Measurements from ENCODE around the gene COL4A4.
"Not testable (repeated sequence)": the region's sequence is repeated elsewhere in the genome, so short reads cannot be mapped to it uniquely, and the experiment has no call there.

Gene COL4A4

GRCh38 chr2:227115761-227116160, 48.2 kb downstream of the COL4A4 start:
- DNase-seq (ENCODE audit: low spot score): no peak

DNA sequence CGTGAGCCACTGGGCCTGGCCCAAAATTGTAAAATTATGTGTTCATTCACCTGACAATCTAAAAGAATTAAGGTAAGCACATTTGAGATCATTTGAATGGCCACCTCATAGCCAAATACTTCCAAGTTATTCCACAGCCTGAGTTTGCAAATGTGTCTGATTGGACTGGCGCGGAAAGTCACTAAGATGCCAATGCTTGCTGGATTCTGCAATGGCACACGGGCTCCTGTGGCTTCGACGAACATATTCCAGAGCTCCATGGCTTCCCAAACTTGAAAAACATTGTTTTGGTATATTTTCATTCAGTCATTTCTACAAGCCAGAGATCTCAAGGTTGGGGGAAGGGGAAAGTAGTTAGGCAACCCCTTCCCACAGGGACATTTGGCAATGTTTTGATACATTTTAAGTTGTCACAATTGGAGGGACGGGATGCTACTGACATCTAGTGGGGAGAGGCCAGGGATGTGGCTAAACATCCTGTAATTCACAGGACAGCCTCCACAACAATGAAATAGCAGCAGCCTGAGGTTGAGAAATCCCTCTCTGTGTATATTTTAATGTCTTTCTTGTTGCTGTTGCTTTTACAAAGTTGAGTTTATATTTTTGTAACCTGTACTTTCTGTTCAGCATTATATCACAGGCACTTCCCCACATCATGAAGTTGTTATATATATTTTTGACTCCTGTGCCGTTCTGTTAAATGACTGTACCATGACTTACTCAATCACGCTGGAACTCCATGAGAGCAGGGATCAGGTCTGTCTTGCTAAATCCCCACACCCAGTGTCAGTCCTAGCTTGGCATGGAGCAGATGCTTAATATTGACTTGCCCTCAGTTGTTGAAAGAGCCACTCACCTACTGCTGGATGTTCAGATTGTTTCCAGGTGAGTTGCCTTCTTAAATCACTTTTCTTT, 56.9 kb downstream of the COL4A4 start:
- DNase-seq (ENCODE audit: low spot score): no peak

DNA sequence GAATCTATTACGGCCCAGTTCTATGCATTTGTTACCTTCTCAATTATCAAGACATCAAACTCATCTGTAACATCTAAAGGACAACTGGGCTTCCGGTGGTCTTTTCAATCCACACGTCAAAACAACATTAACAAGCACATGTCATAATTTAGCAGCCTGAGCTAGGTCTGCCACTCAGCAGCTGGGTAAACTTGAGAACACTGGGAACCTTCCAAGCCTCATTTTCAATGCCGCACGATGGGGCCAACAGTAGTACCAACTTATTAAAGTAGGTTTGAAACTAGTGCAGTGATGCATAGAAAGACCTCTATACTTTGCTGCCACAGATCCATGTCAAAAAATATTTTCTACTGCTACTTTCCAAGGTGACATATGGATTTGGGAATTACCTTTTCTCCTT, 60.4 kb downstream of the COL4A4 start:
- no peak for DNase-seq (ENCODE audit: low spot score)

DNA sequence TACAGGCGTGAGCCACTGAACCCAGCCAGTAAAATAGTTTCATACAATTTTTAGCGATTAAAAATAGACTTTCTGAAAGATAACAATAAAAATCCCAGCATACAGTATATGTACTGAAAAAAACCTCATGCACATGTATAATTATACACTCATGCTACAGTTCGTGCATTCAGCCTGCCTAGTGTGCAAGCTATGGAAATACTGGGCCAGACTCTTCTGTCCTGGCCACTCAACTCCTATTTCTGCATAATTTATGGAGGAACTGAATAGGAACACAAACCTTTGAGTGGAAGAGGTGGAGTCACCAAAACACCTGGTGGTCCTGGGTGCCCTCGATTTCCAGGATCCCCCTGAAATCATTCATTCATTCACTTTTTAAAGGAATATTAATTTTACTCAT, 64.7 kb downstream of the COL4A4 start:
- DNase-seq (ENCODE audit: low spot score): no peak

GRCh38 chr2:227098162-227098515, 65.9 kb downstream of the COL4A4 start:
- DNase-seq (ENCODE audit: low spot score): no peak

DNA sequence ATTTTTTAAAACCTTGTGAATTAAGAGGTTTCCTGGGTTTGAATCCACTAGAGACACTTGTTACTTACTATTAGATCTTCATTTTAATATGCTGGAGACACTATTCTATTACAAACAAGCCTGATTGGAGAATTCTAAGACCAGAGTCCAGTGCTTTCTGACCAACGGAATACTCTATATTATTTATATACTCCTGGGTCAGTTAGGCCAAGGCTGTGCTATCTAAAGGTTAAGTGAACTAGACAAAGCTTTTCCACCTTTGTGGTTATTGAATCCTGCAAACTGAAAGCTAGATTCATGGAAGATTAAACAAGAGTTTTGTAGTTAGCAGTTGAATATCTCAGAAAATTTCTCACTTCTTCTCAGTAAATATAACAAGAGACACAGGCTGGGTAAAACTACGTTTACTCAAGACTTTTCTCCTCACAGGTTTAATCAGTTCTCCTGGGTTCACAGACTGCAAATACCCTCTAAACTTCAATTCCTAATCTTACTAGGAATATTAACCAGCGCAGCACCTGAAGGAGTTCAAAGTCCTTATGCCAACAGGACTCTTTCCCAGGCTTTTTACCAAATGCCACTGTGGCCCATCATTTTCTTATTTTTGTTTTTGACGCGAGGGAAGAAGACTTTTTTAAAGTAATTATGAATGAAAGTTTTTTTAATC, 66.4 kb downstream of the COL4A4 start:
- DNase-seq (ENCODE audit: low spot score): no peak

- no peak for DNase-seq (ENCODE audit: low spot score)
These were observed 68.7 kb downstream of the COL4A4 start for GRCh38 chr2:227095346-227095745.

DNA sequence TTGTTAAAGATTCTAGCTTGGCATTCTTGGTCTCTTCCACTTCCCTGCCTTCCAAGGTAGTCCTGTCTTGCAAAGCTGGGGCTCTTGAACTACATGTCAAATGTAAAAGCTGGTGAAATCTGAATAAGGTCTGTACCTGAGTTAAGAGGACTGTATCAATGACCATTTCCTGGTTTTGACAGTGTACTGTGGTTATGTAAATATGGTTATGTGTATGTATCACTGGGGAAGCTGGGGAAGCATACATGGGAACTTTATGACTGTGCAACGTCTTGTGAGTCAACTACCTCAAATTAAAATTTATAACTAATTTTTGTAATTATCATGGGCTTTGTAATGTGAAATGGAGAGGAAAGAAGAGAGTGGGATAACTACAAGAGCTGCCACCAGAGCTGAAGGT, 81.7 kb downstream of the COL4A4 start:
- DNase-seq (ENCODE audit: low spot score): no peak

DNA sequence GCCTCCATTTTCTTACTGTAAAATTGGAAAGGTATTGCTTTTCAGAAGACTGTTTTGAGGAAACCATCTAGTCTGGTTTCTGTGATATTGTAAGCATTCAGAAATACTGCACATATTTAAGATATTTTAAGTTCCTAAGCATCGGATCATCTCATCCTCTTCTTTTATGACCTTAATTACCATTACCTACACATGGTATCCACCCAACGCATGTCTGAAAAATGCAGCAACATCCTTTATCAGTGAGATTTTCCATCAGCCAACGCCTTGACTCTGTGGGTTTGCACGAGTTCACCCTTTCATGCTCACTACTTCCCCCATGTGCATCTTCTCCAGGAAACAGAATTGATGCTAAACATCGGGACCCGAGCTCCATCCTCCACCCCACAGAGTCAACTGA, 84.3 kb downstream of the COL4A4 start:
- DNase-seq (ENCODE audit: low spot score): no peak

GRCh38 chr2:227065065-227065464, 98.9 kb downstream of the COL4A4 start:
- DNase-seq (ENCODE audit: low spot score): not testable (repeated sequence)

DNA sequence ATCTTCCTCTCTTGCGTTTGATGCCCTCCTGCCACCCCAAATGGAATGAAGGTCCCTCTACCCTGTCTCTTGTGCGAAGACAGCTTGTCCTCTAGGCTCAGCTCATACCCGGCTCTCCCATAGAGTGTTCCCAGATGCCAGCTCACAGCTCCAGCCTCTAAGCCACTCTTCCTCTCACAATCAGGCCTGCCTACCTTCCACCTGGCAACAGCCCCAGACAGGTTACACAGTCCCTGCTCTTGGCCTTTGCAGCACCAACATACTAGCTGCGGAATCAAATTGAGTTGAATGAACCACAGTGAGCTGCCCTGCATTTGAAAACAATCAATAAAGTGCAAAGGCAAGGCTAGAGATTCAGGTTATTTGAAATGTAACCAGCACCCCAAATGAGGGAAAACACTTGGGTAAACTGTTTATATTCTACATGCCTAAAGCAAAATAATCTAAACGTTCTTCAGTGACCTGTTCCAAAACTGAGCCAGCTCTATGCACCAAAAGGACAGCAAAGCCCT, 105.1 kb downstream of the COL4A4 start:
- no peak for DNase-seq (ENCODE audit: low spot score)

DNA sequence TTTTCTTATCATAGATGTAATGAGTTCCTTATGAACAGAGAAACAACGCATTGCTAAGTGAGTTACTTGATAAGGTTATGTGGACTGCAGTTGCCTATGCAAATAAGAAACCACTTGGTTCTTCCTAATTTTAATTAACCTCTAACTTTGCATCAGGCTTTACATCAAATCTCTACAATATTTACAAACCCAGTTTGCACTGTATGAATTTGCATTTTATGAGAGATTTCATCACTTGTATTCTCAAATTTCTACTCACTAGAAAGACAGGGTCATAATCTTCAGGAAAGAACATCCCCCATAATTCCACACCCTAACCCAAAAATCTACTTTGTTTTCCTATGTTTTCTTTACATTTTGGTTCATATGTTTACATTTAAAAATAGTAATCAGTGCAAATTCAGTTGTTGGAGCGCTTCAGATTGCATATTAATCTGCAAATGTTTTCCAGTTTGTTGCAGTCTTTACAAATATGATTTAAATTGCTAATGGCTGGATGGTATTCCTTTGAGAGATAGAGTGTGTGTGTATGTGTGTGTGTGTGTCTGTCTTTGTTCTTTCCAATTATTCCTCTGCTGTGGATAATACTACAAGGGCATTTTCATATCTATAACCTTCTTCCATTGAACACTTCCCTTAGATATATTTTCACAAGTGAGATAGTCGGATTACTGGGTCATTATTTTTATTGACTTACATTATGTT, 106.1 kb downstream of the COL4A4 start:
- DNase-seq (ENCODE audit: low spot score): no peak

DNA sequence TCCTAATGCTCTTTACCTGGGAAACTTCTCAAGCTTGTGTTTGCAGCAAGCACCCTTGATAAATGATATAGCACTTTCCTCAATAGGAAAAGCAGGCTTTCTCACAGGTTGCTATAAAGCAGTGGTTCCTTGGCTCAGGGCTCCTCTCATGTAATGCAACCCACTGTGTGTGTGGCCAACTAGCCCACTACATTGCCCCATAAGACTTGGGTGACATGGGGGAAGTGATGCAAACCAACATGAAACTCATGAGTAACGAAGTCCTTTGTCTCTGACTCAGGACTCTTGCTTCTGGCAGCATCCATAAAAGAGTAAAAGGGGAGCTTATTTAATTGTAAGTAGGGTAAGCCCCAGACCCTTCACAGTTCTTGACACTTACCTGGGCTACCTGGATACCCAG, 106.9 kb downstream of the COL4A4 start:
- DNase-seq (ENCODE audit: low spot score): no peak

GRCh38 chr2:227054006-227054405, 110.0 kb downstream of the COL4A4 start:
- DNase-seq (ENCODE audit: low spot score): no peak

GRCh38 chr2:227052879-227053278, 111.1 kb downstream of the COL4A4 start:
- no peak for DNase-seq (ENCODE audit: low spot score)

DNA sequence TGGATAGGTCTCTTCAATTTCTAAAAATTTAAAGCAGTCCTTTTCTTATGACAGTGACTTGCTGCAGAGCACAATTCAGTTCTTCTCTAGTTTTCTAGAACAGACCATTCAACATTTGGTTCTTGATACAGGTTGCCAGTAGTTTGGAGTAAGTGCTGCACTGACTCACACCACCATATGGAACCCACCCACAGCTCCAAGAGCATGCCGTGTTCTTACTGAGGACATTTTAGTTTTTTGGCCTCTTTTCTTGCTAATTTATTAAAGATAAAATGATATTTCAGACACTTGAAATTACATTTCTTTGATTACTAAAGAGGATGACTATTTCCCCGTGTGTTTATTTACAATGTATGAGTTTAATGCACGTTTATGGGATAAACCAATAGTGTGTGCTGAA, 120.0 kb downstream of the COL4A4 start:
- DNase-seq (ENCODE audit: low spot score): no peak

DNA sequence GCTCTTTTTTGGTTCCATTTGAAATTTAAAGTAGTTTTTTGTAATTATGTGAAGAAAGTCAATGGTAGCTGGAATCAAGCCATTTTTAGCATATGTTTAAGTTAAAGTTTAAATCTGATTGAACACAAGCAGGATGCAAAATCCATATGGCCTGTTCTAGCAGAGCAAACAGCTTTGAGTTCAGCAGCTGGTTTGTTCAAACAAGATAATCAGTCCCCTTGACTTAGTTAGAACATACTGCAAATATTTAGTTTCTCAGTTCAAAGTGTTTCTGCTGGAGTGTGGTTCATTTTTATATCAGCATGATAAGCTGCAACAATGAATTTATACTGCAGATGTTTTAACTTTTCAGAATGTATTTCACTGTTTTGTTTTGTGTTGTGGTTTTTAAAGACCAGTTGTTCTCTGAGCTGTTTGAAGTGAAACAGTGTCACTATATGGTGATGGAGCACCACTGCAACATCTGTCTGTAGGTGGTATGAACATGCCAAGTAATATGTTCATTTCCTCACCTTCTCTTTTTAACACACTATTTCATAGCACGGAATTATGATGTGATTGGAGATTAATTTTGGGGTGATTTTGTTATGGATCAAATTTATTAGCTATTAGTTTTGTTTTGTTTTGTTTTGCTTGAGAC, 125.3 kb downstream of the COL4A4 start:
- DNase-seq (ENCODE audit: low spot score): no peak

DNA sequence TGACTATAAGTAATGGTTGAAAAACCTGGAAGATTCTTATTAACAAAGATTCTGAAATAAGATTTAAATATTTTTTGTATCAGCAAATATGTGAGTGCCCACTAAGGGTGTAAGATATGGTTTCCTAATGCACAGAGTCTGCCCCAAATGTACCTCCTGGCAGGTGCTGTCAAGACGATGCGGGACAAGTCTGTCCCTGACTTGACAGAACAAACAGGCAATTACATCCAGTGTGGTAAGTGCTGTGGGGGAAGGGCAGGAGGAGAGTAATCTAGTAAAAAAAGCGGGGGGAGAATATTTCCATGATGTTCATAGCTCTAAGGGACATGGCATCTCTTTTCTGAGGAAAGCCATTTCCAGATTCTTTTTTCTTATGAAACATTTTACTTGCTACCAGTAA, 127.5 kb downstream of the COL4A4 start:
- no peak for DNase-seq (ENCODE audit: low spot score)

DNA sequence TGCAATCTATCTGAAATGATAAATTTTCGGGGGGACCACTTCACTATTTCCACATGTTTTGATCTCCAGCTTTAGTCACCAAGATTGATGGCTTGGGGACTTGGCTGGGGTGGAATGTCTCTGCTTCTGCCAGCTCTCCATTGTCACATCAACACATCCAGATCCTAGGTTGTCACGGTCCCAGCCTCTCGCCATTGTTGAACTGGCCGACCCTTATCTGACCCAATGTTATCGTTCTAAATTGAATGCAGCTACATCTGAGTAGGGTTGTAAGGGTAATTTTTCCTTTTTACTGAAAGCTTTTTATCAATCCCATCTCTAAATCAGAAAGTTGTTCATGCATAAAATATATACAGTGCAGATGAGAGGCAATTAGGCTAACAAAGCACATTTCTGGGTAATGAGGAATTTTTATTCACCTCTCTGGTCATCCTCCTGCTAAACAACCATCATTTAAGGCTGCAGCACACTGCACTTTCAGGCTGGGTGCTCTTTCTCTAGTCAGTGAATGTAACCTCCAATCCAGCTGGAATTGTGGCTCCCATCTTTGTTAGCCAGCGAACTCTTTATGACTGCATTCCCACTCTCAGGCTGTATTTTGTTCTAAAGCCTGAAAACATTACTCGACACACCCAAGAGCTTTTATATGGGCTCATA, 128.2 kb downstream of the COL4A4 start:
- DNase-seq (ENCODE audit: low spot score): no peak

DNA sequence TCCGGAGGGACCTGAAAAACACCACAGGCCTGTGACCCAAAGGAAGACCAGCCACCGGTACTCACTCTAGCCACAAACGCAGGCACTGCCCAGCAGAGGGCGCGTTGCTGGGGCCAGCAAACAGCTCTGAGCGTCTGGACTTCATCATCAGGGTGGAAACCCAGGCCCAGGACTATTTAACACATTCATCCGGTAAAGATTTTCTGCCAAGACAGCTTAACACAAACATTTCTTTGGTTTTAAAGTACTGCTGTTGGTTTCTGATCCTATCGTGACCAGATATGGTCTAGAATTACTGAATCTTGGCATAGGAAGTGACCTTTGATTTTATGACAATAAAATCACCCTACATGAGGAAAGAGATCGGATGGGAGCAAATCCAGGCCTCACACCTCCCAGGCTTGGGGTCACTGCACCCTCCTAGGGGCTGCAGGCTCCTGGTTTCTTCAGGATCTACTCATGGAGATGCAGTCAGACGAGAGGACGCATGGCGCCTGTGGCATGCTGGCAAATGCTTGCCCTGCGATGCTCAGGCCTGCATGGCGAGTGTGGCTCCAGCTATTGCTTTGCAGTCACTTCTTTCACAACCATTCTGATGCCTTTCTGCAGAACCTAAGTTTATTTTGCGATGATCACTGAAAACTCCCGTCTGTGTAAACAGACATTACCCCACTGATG, 130.4 kb downstream of the COL4A4 start:
- DNase-seq (ENCODE audit: low spot score): no peak

- no peak for DNase-seq (ENCODE audit: low spot score)
These were observed 132.6 kb downstream of the COL4A4 start for GRCh38 chr2:227031379-227031778.

Data from left forelimb (tissue), 1 donor.